PC-3 (cell line): Measurements from ENCODE around the gene CYB5R4. TPM values are rescaled to one million over a fixed set of nuclear protein-coding genes. Genes with fewer than 3 reads are reported as not detected.

Experiments
- ATAC-seq: fragments of 200-7000 bp; cut with Tn5 transposase; 2 replicates; pipeline ENCODE4 v1.9.1; 2020; ENCODE audit warnings: mild to moderate bottlenecking, moderate library complexity
- BruUV-seq: library from RNA; stranded (reverse); fragments of 400-500 nt; replicated peaks from 2 replicates; lab custom pipeline; 2021; lab: Mats Ljungman, UMichigan
- CTCF ChIA-PET: fragments of 300-600 bp; sonication (Branson Sonifier 250); formaldehyde crosslinking; loops from one replicate; lab custom pipeline; 2022; ENCODE audit warnings: antibody characterized with exemption; lab: Charles Lee
- POLR2A ChIA-PET: fragments of 300-600 bp; sonication (Branson Sonifier 250); formaldehyde crosslinking; loops from one replicate; lab custom pipeline; 2022; ENCODE audit warnings: antibody characterized with exemption; ENCODE audit not compliant: unreplicated experiment; lab: Charles Lee
- DNase-seq: peaks from one replicate; pipeline ENCODE4 v3.0.0-alpha.2; 2015
- H2AFZ ChIP-seq: fragments of 300-600 bp; sonication (generic); 2 replicates; pipeline ENCODE4 v1.6.0; 2016; ENCODE audit warnings: antibody characterized with exemption, low read length
- H3F3A ChIP-seq: fragments of 300-600 bp; sonication (generic); one replicate; pipeline ENCODE4 v1.6.0; 2017; ENCODE audit warnings: antibody characterized with exemption, low read length, control low read depth, mild to moderate bottlenecking; ENCODE audit not compliant: unreplicated experiment
- H3K27ac ChIP-seq: fragments of 300-600 bp; sonication (generic); 2 replicates; pipeline ENCODE4 v1.5.1; 2016; ENCODE audit warnings: mild to moderate bottlenecking, low read length
- H3K27me3 ChIP-seq: fragments of 300-600 bp; sonication (generic); 2 replicates; pipeline ENCODE4 v1.6.1; 2016; ENCODE audit warnings: low read length, mixed read lengths
- H3K36me3 ChIP-seq: fragments of 300-600 bp; sonication (generic); 2 replicates; pipeline ENCODE4 v1.6.1; 2016; ENCODE audit warnings: low read depth, mixed run types, low read length, mixed read lengths
- H3K4me1 ChIP-seq: fragments of 300-600 bp; sonication (generic); 2 replicates; pipeline ENCODE4 v1.5.1; 2016; ENCODE audit warnings: low read length; ENCODE audit not compliant: insufficient read depth
- H3K4me2 ChIP-seq: fragments of 300-600 bp; sonication (generic); 2 replicates; pipeline ENCODE4 v1.6.0; 2016; ENCODE audit warnings: low read length
- H3K4me3 ChIP-seq: fragments of 300-600 bp; sonication (generic); 2 replicates; pipeline ENCODE4 v1.5.1; 2016; ENCODE audit warnings: mild to moderate bottlenecking, low read length, mixed read lengths
- H3K79me2 ChIP-seq: fragments of 300-600 bp; sonication (generic); 2 replicates; pipeline ENCODE4 v1.6.1; 2017; ENCODE audit warnings: low read length, mixed read lengths
- H3K9ac ChIP-seq: fragments of 300-600 bp; sonication (generic); 2 replicates; pipeline ENCODE4 v1.6.0; 2016; ENCODE audit warnings: mild to moderate bottlenecking, low read length
- H3K9me2 ChIP-seq: fragments of 300-600 bp; sonication (generic); replicated peaks from 2 replicates; pipeline ENCODE4 v1.6.1; 2016; ENCODE audit warnings: mixed run types, low read length, mixed read lengths
- H3K9me3 ChIP-seq: fragments of 300-600 bp; sonication (generic); 2 replicates; pipeline ENCODE4 v1.6.1; 2016; ENCODE audit warnings: low read length, mixed read lengths
- H4K20me1 ChIP-seq: fragments of 300-600 bp; sonication (generic); 2 replicates; pipeline ENCODE4 v1.6.1; 2016; ENCODE audit warnings: low read length, mixed read lengths
- EZH2 ChIP-seq: fragments of 300-600 bp; sonication (generic); IDR thresholded peaks from one replicate; pipeline ENCODE4 v1.6.1; 2017; ENCODE audit warnings: antibody characterized with exemption, mild to moderate bottlenecking, low read length; ENCODE audit not compliant: unreplicated experiment
- EZH2phosphoT487 ChIP-seq: fragments of 300-600 bp; sonication (generic); IDR thresholded peaks from 2 replicates; pipeline ENCODE4 v1.6.1; 2018; ENCODE audit warnings: mild to moderate bottlenecking, antibody characterized with exemption, low read length, borderline replicate concordance
- intact Hi-C: fragments of 100-400 bp; cut with micrococcal nuclease; formaldehyde crosslinking; loops from 2 replicates; pipeline ENCODE4 v1.9.0; 2023
- total RNA-seq: library from RNA; depleted of rRNA; stranded (reverse); fragments of >200 nt; gene quantifications from 2 replicates; pipeline ENCODE4 v1.2.3, GENCODE V29; 2014
- TF ChIP-seq, protein P1 (sequence below): fragments of 300-600 bp; sonication (generic); conservative IDR thresholded peaks from 2 replicates; pipeline ENCODE4 v1.5.1; 2017; ENCODE audit warnings: antibody characterized with exemption, low read depth, mild to moderate bottlenecking, low read length

CYB5R4 gene
- total RNA-seq, 1 experiment from 2014 or later = 5.6 TPM

DNA sequence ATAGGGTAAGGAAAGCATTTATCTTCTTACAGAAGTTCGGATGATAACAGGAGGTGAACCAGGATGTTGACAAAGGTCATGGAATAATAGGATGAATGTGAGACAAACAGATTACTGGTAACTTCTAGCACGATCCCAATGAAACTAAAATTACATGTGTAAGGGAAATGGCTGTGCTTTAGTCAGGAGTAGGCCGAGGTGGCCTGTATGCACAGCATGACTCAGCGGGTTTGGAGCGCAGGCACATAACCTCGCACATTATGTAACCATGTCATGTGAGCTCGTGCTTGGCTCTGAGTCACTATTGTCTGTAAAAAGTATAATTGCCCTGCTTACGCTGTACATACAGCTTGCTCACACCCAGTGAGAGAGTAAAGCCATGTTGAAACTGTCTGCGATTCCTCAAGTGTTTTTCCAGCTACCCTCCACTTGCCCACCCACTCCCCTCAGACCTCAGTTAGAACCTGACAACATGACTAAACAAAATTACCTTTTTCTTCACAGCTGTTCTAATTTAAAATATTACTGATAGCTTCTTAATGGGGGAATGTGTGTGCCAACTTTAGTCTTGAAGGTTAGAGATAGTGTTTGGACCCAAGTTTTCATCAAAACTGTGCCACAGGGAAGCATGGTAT lies 8.2 kb downstream of the CYB5R4 start:
- BruUV-seq = no TSS peak
- H3K4me2 ChIP-seq = peak overlapping the region; percentile 59
- peaks cover 25% of the 10 kb centered on the region for H3K4me1 ChIP-seq
- H4K20me1 ChIP-seq = no peaks in the 10 kb centered on the region
- no peaks in the 10 kb centered on the region for H3K27me3 ChIP-seq
- peak overlapping the region; percentile 83 for H3K27ac ChIP-seq
- peaks cover 4% of the 10 kb centered on the region for H3F3A ChIP-seq
- H3K9me3 ChIP-seq = no peaks in the 10 kb centered on the region
- DNase-seq (peak; percentile 89), ATAC-seq (peak; percentile 88)
- peak overlapping the region; percentile 30; the same call in 1 of the 2 replicates for H3K9ac ChIP-seq
- TF ChIP-seq, protein P1, sequence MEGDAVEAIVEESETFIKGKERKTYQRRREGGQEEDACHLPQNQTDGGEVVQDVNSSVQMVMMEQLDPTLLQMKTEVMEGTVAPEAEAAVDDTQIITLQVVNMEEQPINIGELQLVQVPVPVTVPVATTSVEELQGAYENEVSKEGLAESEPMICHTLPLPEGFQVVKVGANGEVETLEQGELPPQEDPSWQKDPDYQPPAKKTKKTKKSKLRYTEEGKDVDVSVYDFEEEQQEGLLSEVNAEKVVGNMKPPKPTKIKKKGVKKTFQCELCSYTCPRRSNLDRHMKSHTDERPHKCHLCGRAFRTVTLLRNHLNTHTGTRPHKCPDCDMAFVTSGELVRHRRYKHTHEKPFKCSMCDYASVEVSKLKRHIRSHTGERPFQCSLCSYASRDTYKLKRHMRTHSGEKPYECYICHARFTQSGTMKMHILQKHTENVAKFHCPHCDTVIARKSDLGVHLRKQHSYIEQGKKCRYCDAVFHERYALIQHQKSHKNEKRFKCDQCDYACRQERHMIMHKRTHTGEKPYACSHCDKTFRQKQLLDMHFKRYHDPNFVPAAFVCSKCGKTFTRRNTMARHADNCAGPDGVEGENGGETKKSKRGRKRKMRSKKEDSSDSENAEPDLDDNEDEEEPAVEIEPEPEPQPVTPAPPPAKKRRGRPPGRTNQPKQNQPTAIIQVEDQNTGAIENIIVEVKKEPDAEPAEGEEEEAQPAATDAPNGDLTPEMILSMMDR = no peak
- no peak for TF ChIP-seq EZH2
- no peak for TF ChIP-seq EZH2phosphoT487
- ChIA-PET POLR2A (no interaction called here), CTCF (no interaction called here)
- H3K79me2 ChIP-seq = peaks cover 15% of the 10 kb centered on the region
- intact Hi-C loops = no loop called here
- no peak overlapping the region for H3K4me3 ChIP-seq
- H3K9me2 ChIP-seq = no peaks in the 10 kb centered on the region
- H3K36me3 ChIP-seq = peaks cover 8% of the 10 kb centered on the region; the same call in 1 of the 2 replicates
- peak overlapping the region; percentile 14; the same call in 1 of the 2 replicates for H2AFZ ChIP-seq

DNA sequence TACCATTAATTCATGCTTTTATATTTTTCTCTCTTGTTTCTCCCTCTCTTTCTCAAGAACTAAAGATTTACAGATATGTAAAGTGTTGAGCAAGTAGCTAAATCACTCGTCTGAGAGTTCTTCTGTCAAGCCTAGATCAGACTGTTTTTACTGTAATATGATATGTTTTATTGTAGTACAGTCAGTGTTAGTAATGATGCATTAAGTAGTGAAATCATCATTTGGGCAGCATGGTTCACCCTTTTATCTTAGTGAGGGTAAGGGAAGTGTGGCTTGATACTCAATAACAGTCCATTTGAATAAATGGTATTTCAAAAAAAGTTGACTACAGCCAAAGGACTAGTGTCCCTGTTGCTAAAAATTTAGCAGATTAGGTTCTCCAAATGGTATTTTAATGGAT lies 9.2 kb downstream of the CYB5R4 start:
- Histone ChIP-seq H3K4me3 (no peak overlapping the region), H3K4me2 (peak overlapping the region; percentile 30; the same call in 1 of the 2 replicates), H3K27ac (peak overlapping the region; percentile 83), H4K20me1 (no peaks in the 10 kb centered on the region), H3F3A (peaks cover 4% of the 10 kb centered on the region), H3K36me3 (peaks cover 8% of the 10 kb centered on the region; the same call in 1 of the 2 replicates), H3K9me2 (no peaks in the 10 kb centered on the region), H3K9ac (no peak overlapping the region), H2AFZ (no peak overlapping the region), H3K9me3 (no peaks in the 10 kb centered on the region), H3K27me3 (no peaks in the 10 kb centered on the region), H3K4me1 (peaks cover 25% of the 10 kb centered on the region), H3K79me2 (0 out of 2 replicates have a peak, but pooled peaks cover 7% of the 10 kb centered on the region)
- BruUV-seq = no TSS peak
- ChIA-PET POLR2A (interaction anchor here (0.6 kb wide), 1 partner anchor 775 kb away, joined by 4 read pairs; no protein-coding TSS in a partner anchor), CTCF (interaction anchor here (0.5 kb wide), 1 partner anchor 359 kb away, joined by 3 read pairs; the partner anchor contains the start of gene CEP162)
- ATAC-seq = peak; percentile 84
- TF ChIP-seq EZH2 (no peak), EZH2phosphoT487 (no peak)
- TF ChIP-seq, protein P1 = no peak
- intact Hi-C loops = no loop called here
- DNase-seq = peak; percentile 72

DNA sequence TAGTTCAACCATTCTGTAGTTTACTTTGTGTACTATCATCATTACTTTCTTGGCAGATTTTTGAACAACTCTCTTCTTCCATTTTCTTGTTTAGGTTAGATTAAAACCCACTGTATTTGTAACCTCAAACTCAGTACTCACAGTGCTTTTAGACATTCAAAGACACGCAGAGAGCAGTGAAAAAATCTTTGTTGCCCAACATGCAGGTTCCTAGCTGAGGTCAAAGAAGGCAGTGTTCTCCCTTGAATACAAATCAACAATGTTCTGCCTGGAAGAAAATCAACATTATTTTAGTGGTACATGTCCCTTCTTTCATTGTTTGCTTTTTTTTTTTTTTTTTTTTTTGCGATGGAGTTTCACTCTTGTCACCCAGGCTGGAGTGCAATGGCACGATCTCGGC lies 11.2 kb downstream of the CYB5R4 start:
- H3K4me1 ChIP-seq = peaks cover 25% of the 10 kb centered on the region
- no peak overlapping the region for H3K4me3 ChIP-seq
- H2AFZ ChIP-seq = no peak overlapping the region
- H4K20me1 ChIP-seq = no peaks in the 10 kb centered on the region
- H3K36me3 ChIP-seq = peaks cover 5% of the 10 kb centered on the region; the same call in 1 of the 2 replicates
- H3K27ac ChIP-seq = no peak overlapping the region
- no TSS peak for BruUV-seq
- no peak overlapping the region for H3K9ac ChIP-seq
- ATAC-seq (no peak), DNase-seq (no peak)
- intact Hi-C loops = no loop called here
- no peak for TF ChIP-seq EZH2phosphoT487
- no peak for TF ChIP-seq EZH2
- TF ChIP-seq, protein P1 = no peak
- H3K4me2 ChIP-seq = no peak overlapping the region
- H3K79me2 ChIP-seq = 0 out of 2 replicates have a peak, but pooled peaks cover 5% of the 10 kb centered on the region
- CTCF ChIA-PET = no interaction called here
- no peaks in the 10 kb centered on the region for H3K9me2 ChIP-seq
- peaks cover 4% of the 10 kb centered on the region for H3F3A ChIP-seq
- no peaks in the 10 kb centered on the region for H3K27me3 ChIP-seq
- no peaks in the 10 kb centered on the region for H3K9me3 ChIP-seq
- POLR2A ChIA-PET = no interaction called here
